AG04449 (cell line): ENCODE results near the gene HADHA.

ENCODE experiments used
- CTCF ChIA-PET: fragments of 350-600 bp; formaldehyde crosslinking; extraction: SDS; loops from one replicate; lab custom pipeline; 2021; ENCODE audit warnings: antibody characterized with exemption; lab: Yijun Ruan, JAX
- POLR2A ChIA-PET: fragments of 400-600, 350-600 bp; formaldehyde crosslinking; extraction: SDS; loops from one replicate; lab custom pipeline; 2020; ENCODE audit warnings: antibody characterized with exemption, inconsistent platforms; lab: Yijun Ruan, JAX
- DNase-seq: peaks from one replicate; pipeline ENCODE4 v3.0.0-alpha.2; 2010; ENCODE audit warnings: low read depth, low spot score
- H3K4me3 ChIP-seq: 2 replicates; pipeline ENCODE4 v1.5.1; 2011; ENCODE audit warnings: low read depth, mild to moderate bottlenecking, control low read depth, low read length
- CTCF ChIP-seq: IDR thresholded peaks from one replicate; pipeline ENCODE4 v1.5.1; 2011; ENCODE audit warnings: mild to moderate bottlenecking, moderate library complexity, low read length, control low read depth, inconsistent platforms; ENCODE audit not compliant: insufficient read depth; ENCODE audit errors: missing control alignments

The HADHA gene

GRCh38 chr2:26141145-26141769 lies 103.2 kb downstream of the HADHA start:
- POLR2A ChIA-PET, result no interaction called here
- H3K4me3 ChIP-seq, result no peak overlapping the region
- CTCF ChIA-PET, result interaction anchor here (11.0 to 12.3 kb wide), 2 partner anchors 150 to 190 kb away, joined by 189 to 247 read pairs; no protein-coding TSS in a partner anchor
- no peak for DNase-seq
- TF ChIP-seq CTCF, result no peak
